HG03039 (cell line): Measurements from ENCODE around the gene BMP7.
"Not testable (repeated sequence)": the region's sequence is repeated elsewhere in the genome, so short reads cannot be mapped to it uniquely, and the experiment has no call there.

ENCODE experiments used
- ATAC-seq: cut with Tn5 transposase; IDR thresholded peaks from one replicate; pipeline ENCODE4 v1.9.1; 2021; ENCODE audit warnings: mild to moderate bottlenecking, moderate library complexity; ENCODE audit not compliant: unreplicated experiment

BMP7 gene

GRCh38 chr20:57267158-57267821 lies 849 bp upstream of the BMP7 start:
- no peak for ATAC-seq

- no peak for ATAC-seq
Observed at GRCh38 chr20:57265997-57266290, 497 bp downstream of the BMP7 start.

- ATAC-seq: no peak
Observed at GRCh38 chr20:57265336-57265996, 975 bp downstream of the BMP7 start.

GRCh38 chr20:57264908-57265335 lies 1.5 kb downstream of the BMP7 start:
- not testable (repeated sequence) for ATAC-seq

GRCh38 chr20:57263801-57264792 lies 2.3 kb downstream of the BMP7 start:
- ATAC-seq: no peak

GRCh38 chr20:57262784-57263609 lies 3.4 kb downstream of the BMP7 start:
- no peak for ATAC-seq

- ATAC-seq: no peak
Observed at GRCh38 chr20:57262301-57262700, 4.1 kb downstream of the BMP7 start.

- ATAC-seq: no peak
Observed at GRCh38 chr20:57261457-57262251, 4.8 kb downstream of the BMP7 start.

- no peak for ATAC-seq
Observed at GRCh38 chr20:57260934-57261333, 5.5 kb downstream of the BMP7 start.

- ATAC-seq: no peak
Observed at GRCh38 chr20:57259938-57260921, 6.2 kb downstream of the BMP7 start.

GRCh38 chr20:57259121-57259937 lies 7.1 kb downstream of the BMP7 start:
- ATAC-seq: no peak

GRCh38 chr20:57257701-57258453 lies 8.6 kb downstream of the BMP7 start:
- no peak for ATAC-seq

- ATAC-seq: no peak
Observed at GRCh38 chr20:57256908-57257307, 9.5 kb downstream of the BMP7 start.

- no peak for ATAC-seq
Observed at GRCh38 chr20:57256205-57256604, 10.2 kb downstream of the BMP7 start.

GRCh38 chr20:57255183-57255582 lies 11.3 kb downstream of the BMP7 start:
- ATAC-seq: no peak

- ATAC-seq: no peak
Observed at GRCh38 chr20:57252559-57253162, 13.8 kb downstream of the BMP7 start.

GRCh38 chr20:57251949-57252348 lies 14.5 kb downstream of the BMP7 start:
- ATAC-seq: no peak
